Osteoblast (primary cell): ENCODE measurements around the gene PRKN. TPM values are rescaled to one million over a fixed set of nuclear protein-coding genes. Genes with fewer than 3 reads are reported as not detected.

Source experiments
- DNase-seq: peaks from one replicate; pipeline ENCODE4 v3.0.0; 2011; ENCODE audit warnings: low spot score, mixed read lengths; ENCODE audit not compliant: insufficient read length; ENCODE audit errors: missing footprints
- H2AFZ ChIP-seq: 2 replicates; pipeline ENCODE4 v1.6.0; 2011; ENCODE audit warnings: mild to moderate bottlenecking, low read length
- H3K27ac ChIP-seq: 2 replicates; pipeline ENCODE4 v1.5.1; 2011; ENCODE audit warnings: mild to moderate bottlenecking, low read depth, low read length, moderate library complexity
- H3K27me3 ChIP-seq: 2 replicates; pipeline ENCODE4 v1.6.0; 2012; ENCODE audit warnings: mild to moderate bottlenecking, control low read depth, inconsistent platforms, low read length, moderate library complexity; ENCODE audit not compliant: insufficient read depth
- H3K36me3 ChIP-seq: 2 replicates; pipeline ENCODE4 v1.5.1; 2011; ENCODE audit warnings: mild to moderate bottlenecking, low read length, control low read depth, moderate library complexity; ENCODE audit not compliant: insufficient read depth
- H3K4me1 ChIP-seq: 2 replicates; pipeline ENCODE4 v1.5.1; 2011; ENCODE audit warnings: mild to moderate bottlenecking, low read length, control low read depth, moderate library complexity; ENCODE audit not compliant: insufficient read depth
- H3K4me2 ChIP-seq: 2 replicates; pipeline ENCODE4 v1.6.0; 2011; ENCODE audit warnings: mild to moderate bottlenecking, low read length; ENCODE audit not compliant: insufficient read depth
- H3K4me3 ChIP-seq: fragments of 200-600 bp; sonication (generic); 3 replicates; pipeline ENCODE4 v1.5.1; 2012; ENCODE audit warnings: mild to moderate bottlenecking, low read length, inconsistent platforms; ENCODE audit not compliant: insufficient read depth
- H3K79me2 ChIP-seq: 2 replicates; pipeline ENCODE4 v1.6.0; 2012; ENCODE audit warnings: mild to moderate bottlenecking, low read length, control low read depth, inconsistent platforms; ENCODE audit not compliant: insufficient read depth
- H3K9me3 ChIP-seq: 2 replicates; pipeline ENCODE4 v1.5.1; 2011; ENCODE audit warnings: low read depth, low read length, control low read depth
- H4K20me1 ChIP-seq: 2 replicates; pipeline ENCODE4 v1.6.0; 2012; ENCODE audit warnings: mild to moderate bottlenecking, low read length, control low read depth; ENCODE audit not compliant: insufficient read depth
- CTCF ChIP-seq: IDR thresholded peaks from 2 replicates; pipeline ENCODE4 v1.5.1; 2011; ENCODE audit warnings: mild to moderate bottlenecking, low read depth, low read length, moderate library complexity; ENCODE audit errors: extremely low read depth
- total RNA-seq: library from RNA; depleted of rRNA; stranded (reverse); fragments of >200 nt; gene quantifications from 2 replicates; pipeline ENCODE4 v1.2.3, GENCODE V29; 2012

The PRKN gene
- total RNA-seq, 1 donor, result 2.9 TPM

GRCh38 chr6:162640756-162641155 is 86.8 kb downstream of the PRKN start:
- H3K4me1 ChIP-seq, result no peaks in the 10 kb centered on the region
- TF ChIP-seq CTCF, result no peak
- H3K79me2 ChIP-seq, result no peaks in the 10 kb centered on the region
- no peak overlapping the region for H2AFZ ChIP-seq
- H3K27ac ChIP-seq, result no peak overlapping the region
- peaks cover 2% of the 10 kb centered on the region for H3K9me3 ChIP-seq
- DNase-seq, result no peak
- H3K4me3 ChIP-seq, result no peak overlapping the region
- no peaks in the 10 kb centered on the region for H3K36me3 ChIP-seq
- no peaks in the 10 kb centered on the region for H4K20me1 ChIP-seq
- no peak overlapping the region for H3K4me2 ChIP-seq
- no peaks in the 10 kb centered on the region for H3K27me3 ChIP-seq

DNA sequence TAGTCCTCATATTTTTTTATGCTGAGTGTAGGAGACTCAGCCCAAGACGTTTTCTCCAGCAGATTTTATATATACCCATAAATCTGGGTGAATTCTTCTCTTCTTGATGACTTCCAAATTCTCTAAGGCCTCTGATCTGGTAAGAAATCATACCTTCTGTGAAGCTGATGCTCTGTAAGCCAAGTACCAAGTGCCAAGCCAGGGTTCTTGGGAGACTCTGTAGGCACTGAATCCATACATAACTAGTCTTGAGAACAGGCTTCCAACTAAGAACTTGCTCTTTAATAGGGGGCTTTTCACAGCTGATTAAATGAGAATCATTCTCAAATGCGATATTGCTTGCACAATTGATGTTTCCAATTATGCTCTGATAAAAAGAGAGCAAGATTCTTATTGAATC is 87.6 kb downstream of the PRKN start:
- H4K20me1 ChIP-seq, result no peaks in the 10 kb centered on the region
- H3K79me2 ChIP-seq, result no peaks in the 10 kb centered on the region
- H3K27me3 ChIP-seq, result no peaks in the 10 kb centered on the region
- no peaks in the 10 kb centered on the region for H3K4me1 ChIP-seq
- H3K27ac ChIP-seq, result no peak overlapping the region
- no peaks in the 10 kb centered on the region for H3K36me3 ChIP-seq
- DNase-seq, result no peak
- no peak overlapping the region for H2AFZ ChIP-seq
- peaks cover 2% of the 10 kb centered on the region for H3K9me3 ChIP-seq
- TF ChIP-seq CTCF, result no peak
- no peak overlapping the region for H3K4me2 ChIP-seq
- no peak overlapping the region for H3K4me3 ChIP-seq

GRCh38 chr6:162638931-162639574 is 88.5 kb downstream of the PRKN start:
- Histone ChIP-seq H3K9me3 (peaks cover 2% of the 10 kb centered on the region), H3K4me3 (no peak overlapping the region), H3K4me1 (no peaks in the 10 kb centered on the region), H3K27me3 (no peaks in the 10 kb centered on the region), H3K4me2 (no peak overlapping the region), H3K36me3 (no peaks in the 10 kb centered on the region), H3K79me2 (no peaks in the 10 kb centered on the region), H3K27ac (no peak overlapping the region), H4K20me1 (no peaks in the 10 kb centered on the region), H2AFZ (no peak overlapping the region)
- no peak for TF ChIP-seq CTCF
- no peak for DNase-seq

GRCh38 chr6:162637317-162637716 is 90.2 kb downstream of the PRKN start:
- DNase-seq, result no peak
- H3K27me3 ChIP-seq, result no peaks in the 10 kb centered on the region
- H3K79me2 ChIP-seq, result no peaks in the 10 kb centered on the region
- TF ChIP-seq CTCF, result no peak
- H3K4me3 ChIP-seq, result no peak overlapping the region
- no peaks in the 10 kb centered on the region for H3K36me3 ChIP-seq
- no peak overlapping the region for H3K4me2 ChIP-seq
- peaks cover 2% of the 10 kb centered on the region for H3K9me3 ChIP-seq
- no peak overlapping the region for H3K27ac ChIP-seq
- H3K4me1 ChIP-seq, result no peaks in the 10 kb centered on the region
- H4K20me1 ChIP-seq, result no peaks in the 10 kb centered on the region
- H2AFZ ChIP-seq, result no peak overlapping the region
